ENCODE measurements around the gene MZF1.

- TF ChIP-seq SRF (IDR thresholded peaks at IDR 0.05; ENCODE audit: low read depth) (no peak), FOSL1 (IDR thresholded peaks at IDR 0.05; ENCODE audit: low read depth) (no peak), POLR2A (IDR thresholded peaks at IDR 0.05; ENCODE audit: borderline replicate concordance, extremely low read depth, insufficient read depth, insufficient read length) (no peak), ZNF274 (IDR thresholded peaks at IDR 0.05; ENCODE audit: low read depth, low read length) (no peak), EZH2phosphoT487 (IDR thresholded peaks at IDR 0.05; ENCODE audit: borderline replicate concordance) (no peak), POLR2AphosphoS5 (IDR thresholded peaks at IDR 0.05; ENCODE audit: low read depth, low read length) (peak; percentile 30; the same call in 1 of the 2 replicates), EZH2 (IDR thresholded peaks at IDR 0.05) (no peak), RAD21 (IDR thresholded peaks at IDR 0.05; ENCODE audit: low read depth) (no peak)
- TF ChIP-seq, protein P1, sequence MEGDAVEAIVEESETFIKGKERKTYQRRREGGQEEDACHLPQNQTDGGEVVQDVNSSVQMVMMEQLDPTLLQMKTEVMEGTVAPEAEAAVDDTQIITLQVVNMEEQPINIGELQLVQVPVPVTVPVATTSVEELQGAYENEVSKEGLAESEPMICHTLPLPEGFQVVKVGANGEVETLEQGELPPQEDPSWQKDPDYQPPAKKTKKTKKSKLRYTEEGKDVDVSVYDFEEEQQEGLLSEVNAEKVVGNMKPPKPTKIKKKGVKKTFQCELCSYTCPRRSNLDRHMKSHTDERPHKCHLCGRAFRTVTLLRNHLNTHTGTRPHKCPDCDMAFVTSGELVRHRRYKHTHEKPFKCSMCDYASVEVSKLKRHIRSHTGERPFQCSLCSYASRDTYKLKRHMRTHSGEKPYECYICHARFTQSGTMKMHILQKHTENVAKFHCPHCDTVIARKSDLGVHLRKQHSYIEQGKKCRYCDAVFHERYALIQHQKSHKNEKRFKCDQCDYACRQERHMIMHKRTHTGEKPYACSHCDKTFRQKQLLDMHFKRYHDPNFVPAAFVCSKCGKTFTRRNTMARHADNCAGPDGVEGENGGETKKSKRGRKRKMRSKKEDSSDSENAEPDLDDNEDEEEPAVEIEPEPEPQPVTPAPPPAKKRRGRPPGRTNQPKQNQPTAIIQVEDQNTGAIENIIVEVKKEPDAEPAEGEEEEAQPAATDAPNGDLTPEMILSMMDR (IDR thresholded peaks at IDR 0.05 in 2 of 3, conservative IDR thresholded peaks at IDR 0.05 in 1 of 3; ENCODE audit: borderline replicate concordance in 1 of 3, insufficient read depth in 1 of 3, low read depth in 2 of 3, low read length in 2 of 3): no peak
- TF ChIP-seq, protein P2, sequence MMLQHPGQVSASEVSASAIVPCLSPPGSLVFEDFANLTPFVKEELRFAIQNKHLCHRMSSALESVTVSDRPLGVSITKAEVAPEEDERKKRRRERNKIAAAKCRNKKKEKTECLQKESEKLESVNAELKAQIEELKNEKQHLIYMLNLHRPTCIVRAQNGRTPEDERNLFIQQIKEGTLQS (IDR thresholded peaks at IDR 0.05): no peak
These were observed 4.5 kb downstream of the MZF1 start for GRCh38 chr19:58568453-58569130.

All from HCT116 (cell line).